ENCODE measurements around the gene CANX.

CANX gene

DNA sequence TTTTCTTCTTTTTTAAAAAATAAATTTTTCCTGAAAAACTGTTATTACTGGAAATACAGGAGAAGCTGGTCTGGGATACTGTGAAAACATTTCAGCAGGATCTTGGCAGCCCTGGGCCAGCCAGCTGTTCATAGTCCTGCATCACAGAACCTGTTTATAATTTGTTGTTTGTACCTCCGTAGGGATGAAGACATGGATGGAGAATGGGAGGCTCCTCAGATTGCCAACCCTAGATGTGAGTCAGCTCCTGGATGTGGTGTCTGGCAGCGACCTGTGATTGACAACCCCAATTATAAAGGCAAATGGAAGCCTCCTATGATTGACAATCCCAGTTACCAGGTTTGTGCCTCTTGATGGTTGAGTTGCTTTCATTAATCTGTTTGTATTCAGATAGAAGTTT lies 21.5 kb downstream of the CANX start:
- Histone ChIP-seq H3K27ac (ENCODE audit: low read depth, low read length) (no peak overlapping the region), H3K9me2 (replicated peaks; ENCODE audit: control insufficient read depth, low read length) (no peaks in the 10 kb centered on the region), H3K36me3 (ENCODE audit: control insufficient read depth, low read length) (peaks cover 95% of the 10 kb centered on the region), H3K4me2 (ENCODE audit: low read length) (no peak overlapping the region), H3K9me3 (ENCODE audit: control insufficient read depth, insufficient read depth, low read length) (no peaks in the 10 kb centered on the region), H4K20me1 (ENCODE audit: control insufficient read depth, insufficient read depth, low read depth, low read length) (no peaks in the 10 kb centered on the region), H3K27me3 (ENCODE audit: control insufficient read depth, low read length) (no peaks in the 10 kb centered on the region), H3K4me3 (ENCODE audit: low read length) (no peak overlapping the region), H3K79me2 (ENCODE audit: control insufficient read depth, low read length) (peaks cover 48% of the 10 kb centered on the region), H3K4me1 (ENCODE audit: control insufficient read depth, low read length) (no peaks in the 10 kb centered on the region), H3F3A (ENCODE audit: control insufficient read depth, insufficient read depth) (peaks cover 9% of the 10 kb centered on the region)
- TF ChIP-seq, protein P1, sequence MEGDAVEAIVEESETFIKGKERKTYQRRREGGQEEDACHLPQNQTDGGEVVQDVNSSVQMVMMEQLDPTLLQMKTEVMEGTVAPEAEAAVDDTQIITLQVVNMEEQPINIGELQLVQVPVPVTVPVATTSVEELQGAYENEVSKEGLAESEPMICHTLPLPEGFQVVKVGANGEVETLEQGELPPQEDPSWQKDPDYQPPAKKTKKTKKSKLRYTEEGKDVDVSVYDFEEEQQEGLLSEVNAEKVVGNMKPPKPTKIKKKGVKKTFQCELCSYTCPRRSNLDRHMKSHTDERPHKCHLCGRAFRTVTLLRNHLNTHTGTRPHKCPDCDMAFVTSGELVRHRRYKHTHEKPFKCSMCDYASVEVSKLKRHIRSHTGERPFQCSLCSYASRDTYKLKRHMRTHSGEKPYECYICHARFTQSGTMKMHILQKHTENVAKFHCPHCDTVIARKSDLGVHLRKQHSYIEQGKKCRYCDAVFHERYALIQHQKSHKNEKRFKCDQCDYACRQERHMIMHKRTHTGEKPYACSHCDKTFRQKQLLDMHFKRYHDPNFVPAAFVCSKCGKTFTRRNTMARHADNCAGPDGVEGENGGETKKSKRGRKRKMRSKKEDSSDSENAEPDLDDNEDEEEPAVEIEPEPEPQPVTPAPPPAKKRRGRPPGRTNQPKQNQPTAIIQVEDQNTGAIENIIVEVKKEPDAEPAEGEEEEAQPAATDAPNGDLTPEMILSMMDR (IDR thresholded peaks at IDR 0.05; ENCODE audit: low read depth, low read length, poor library complexity, severe bottlenecking), result no peak
- TF ChIP-seq EZH2phosphoT487 (IDR thresholded peaks at IDR 0.05; ENCODE audit: borderline replicate concordance, low read length), result no peak

DNA sequence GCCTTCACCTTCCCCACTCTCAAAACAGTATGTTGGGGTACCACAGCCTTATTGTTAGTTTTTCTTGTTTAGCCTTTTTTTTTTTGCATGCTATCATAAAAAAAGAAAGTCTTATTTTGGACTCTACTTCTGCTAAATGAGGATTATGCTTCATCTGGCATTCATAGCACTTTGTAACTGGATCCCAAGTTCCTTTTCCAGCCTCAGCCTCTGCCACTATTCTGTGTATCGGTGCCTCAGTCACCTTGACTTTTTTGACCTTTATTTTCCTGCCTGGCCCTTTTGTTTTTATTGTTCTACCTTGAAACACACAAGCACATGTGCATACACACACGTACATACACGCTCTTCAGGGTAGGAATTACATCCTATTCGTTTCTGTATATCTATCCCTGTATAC lies 25.4 kb downstream of the CANX start:
- no peak overlapping the region for H3K4me3 ChIP-seq (ENCODE audit: low read length)
- no peaks in the 10 kb centered on the region for H4K20me1 ChIP-seq (ENCODE audit: control insufficient read depth, insufficient read depth, low read depth, low read length)
- H3K27ac ChIP-seq (ENCODE audit: low read depth, low read length), result no peak overlapping the region
- peaks cover 95% of the 10 kb centered on the region for H3K36me3 ChIP-seq (ENCODE audit: control insufficient read depth, low read length)
- H3K79me2 ChIP-seq (ENCODE audit: control insufficient read depth, low read length), result peaks cover 17% of the 10 kb centered on the region
- H3K4me2 ChIP-seq (ENCODE audit: low read length), result no peak overlapping the region
- peaks cover 37% of the 10 kb centered on the region for H3F3A ChIP-seq (ENCODE audit: control insufficient read depth, insufficient read depth)
- no peak for TF ChIP-seq EZH2phosphoT487 (IDR thresholded peaks at IDR 0.05; ENCODE audit: borderline replicate concordance, low read length)
- TF ChIP-seq, protein P1 (IDR thresholded peaks at IDR 0.05; ENCODE audit: low read depth, low read length, poor library complexity, severe bottlenecking), result no peak
- H3K9me3 ChIP-seq (ENCODE audit: control insufficient read depth, insufficient read depth, low read length), result no peaks in the 10 kb centered on the region
- no peaks in the 10 kb centered on the region for H3K9me2 ChIP-seq (replicated peaks; ENCODE audit: control insufficient read depth, low read length)
- no peaks in the 10 kb centered on the region for H3K27me3 ChIP-seq (ENCODE audit: control insufficient read depth, low read length)
- H3K4me1 ChIP-seq (ENCODE audit: control insufficient read depth, low read length), result no peaks in the 10 kb centered on the region

DNA sequence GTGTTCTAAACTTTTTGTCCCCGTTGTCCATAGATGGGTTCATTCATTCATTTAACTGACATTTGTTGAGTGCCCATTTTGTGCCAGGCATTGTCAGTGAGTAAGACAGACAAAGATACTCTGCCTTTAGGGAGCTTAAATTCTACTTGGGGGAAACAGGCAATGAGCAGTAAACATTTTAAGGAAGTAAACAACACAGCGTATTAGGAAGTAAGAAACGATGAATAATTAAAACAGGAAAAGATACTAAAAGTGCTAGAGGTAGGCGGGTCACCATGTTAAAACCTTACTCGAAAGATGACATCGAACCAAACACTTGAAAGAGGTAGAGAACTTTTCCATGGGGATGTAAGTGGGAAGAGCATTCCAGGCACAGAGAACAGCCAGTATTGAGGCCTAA lies 28.3 kb downstream of the CANX start:
- no peak overlapping the region for H3K27ac ChIP-seq (ENCODE audit: low read depth, low read length)
- H4K20me1 ChIP-seq (ENCODE audit: control insufficient read depth, insufficient read depth, low read depth, low read length), result no peaks in the 10 kb centered on the region
- no peaks in the 10 kb centered on the region for H3K9me2 ChIP-seq (replicated peaks; ENCODE audit: control insufficient read depth, low read length)
- TF ChIP-seq, protein P1 (IDR thresholded peaks at IDR 0.05; ENCODE audit: low read depth, low read length, poor library complexity, severe bottlenecking), result no peak
- no peak for TF ChIP-seq EZH2phosphoT487 (IDR thresholded peaks at IDR 0.05; ENCODE audit: borderline replicate concordance, low read length)
- H3K4me3 ChIP-seq (ENCODE audit: low read length), result no peak overlapping the region
- H3K79me2 ChIP-seq (ENCODE audit: control insufficient read depth, low read length), result peaks cover 11% of the 10 kb centered on the region
- no peaks in the 10 kb centered on the region for H3K27me3 ChIP-seq (ENCODE audit: control insufficient read depth, low read length)
- H3F3A ChIP-seq (ENCODE audit: control insufficient read depth, insufficient read depth), result peaks cover 64% of the 10 kb centered on the region
- H3K36me3 ChIP-seq (ENCODE audit: control insufficient read depth, low read length), result peaks cover 98% of the 10 kb centered on the region
- H3K4me1 ChIP-seq (ENCODE audit: control insufficient read depth, low read length), result peaks cover 11% of the 10 kb centered on the region
- no peak overlapping the region for H3K4me2 ChIP-seq (ENCODE audit: low read length)
- no peaks in the 10 kb centered on the region for H3K9me3 ChIP-seq (ENCODE audit: control insufficient read depth, insufficient read depth, low read length)

DNA sequence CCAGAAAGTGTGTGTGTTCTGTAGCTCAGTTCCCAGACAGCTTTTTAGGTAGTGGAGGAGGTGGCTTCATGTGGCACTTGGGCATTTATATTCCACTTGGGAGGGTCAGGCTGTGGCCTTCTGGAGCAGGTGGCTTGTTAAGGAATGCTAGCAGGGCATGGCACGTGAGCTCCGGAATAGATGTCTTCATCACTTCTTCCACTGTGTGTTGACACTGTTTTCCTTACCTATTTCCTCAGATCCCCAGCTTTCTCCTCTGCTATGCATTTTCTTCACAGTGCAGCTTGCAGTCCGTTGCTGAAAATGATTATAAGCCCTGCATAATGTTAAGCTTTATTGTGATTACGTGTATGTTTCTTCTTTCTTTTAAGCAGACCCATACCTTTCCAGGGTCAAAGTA lies 30.5 kb downstream of the CANX start:
- H3K79me2 ChIP-seq (ENCODE audit: control insufficient read depth, low read length), result peaks cover 22% of the 10 kb centered on the region
- no peak overlapping the region for H3K4me3 ChIP-seq (ENCODE audit: low read length)
- peaks cover 61% of the 10 kb centered on the region for H3F3A ChIP-seq (ENCODE audit: control insufficient read depth, insufficient read depth)
- H3K4me2 ChIP-seq (ENCODE audit: low read length), result no peak overlapping the region
- H3K9me3 ChIP-seq (ENCODE audit: control insufficient read depth, insufficient read depth, low read length), result no peaks in the 10 kb centered on the region
- no peaks in the 10 kb centered on the region for H3K27me3 ChIP-seq (ENCODE audit: control insufficient read depth, low read length)
- H3K9me2 ChIP-seq (replicated peaks; ENCODE audit: control insufficient read depth, low read length), result no peaks in the 10 kb centered on the region
- H3K4me1 ChIP-seq (ENCODE audit: control insufficient read depth, low read length), result peaks cover 20% of the 10 kb centered on the region
- no peak overlapping the region for H3K27ac ChIP-seq (ENCODE audit: low read depth, low read length)
- H3K36me3 ChIP-seq (ENCODE audit: control insufficient read depth, low read length), result peaks cover 87% of the 10 kb centered on the region
- peaks cover 9% of the 10 kb centered on the region for H4K20me1 ChIP-seq (ENCODE audit: control insufficient read depth, insufficient read depth, low read depth, low read length)
- TF ChIP-seq EZH2phosphoT487 (IDR thresholded peaks at IDR 0.05; ENCODE audit: borderline replicate concordance, low read length), result no peak
- TF ChIP-seq, protein P1 (IDR thresholded peaks at IDR 0.05; ENCODE audit: low read depth, low read length, poor library complexity, severe bottlenecking), result no peak
